GM23338 (cell line): Measurements from ENCODE around the gene UBE3B. TPM values are rescaled to one million over a fixed set of nuclear protein-coding genes. Genes with fewer than 3 reads are reported as not detected.

Source experiments
- ATAC-seq: fragments of 200-7000 bp; cut with Tn5 transposase; 3 replicates; pipeline ENCODE4 v1.9.1; 2020
- DNase-seq: peaks from one replicate; pipeline ENCODE4 v3.0.0-alpha.2; 2015; ENCODE audit warnings: low spot score
- H2AFZ ChIP-seq: fragments of 200-600 bp; sonication (generic); 2 replicates; pipeline ENCODE4 v1.8.0; 2016; ENCODE audit warnings: antibody characterized with exemption, mild to moderate bottlenecking, moderate library complexity
- H3F3A ChIP-seq: fragments of 200-600 bp; sonication (generic); replicated peaks from 2 replicates; pipeline ENCODE4 v1.8.0; 2017; ENCODE audit warnings: antibody characterized with exemption, mixed run types, low read depth
- H3K27ac ChIP-seq: fragments of 200-600 bp; sonication (generic); 2 replicates; pipeline ENCODE4 v1.6.1; 2016; ENCODE audit warnings: low read depth
- H3K27me3 ChIP-seq: fragments of 200-600 bp; sonication (generic); 2 replicates; pipeline ENCODE4 v1.8.0; 2016; ENCODE audit warnings: mild to moderate bottlenecking, mixed run types, moderate library complexity; ENCODE audit not compliant: insufficient read depth
- H3K36me3 ChIP-seq: fragments of 200-600 bp; sonication (generic); 2 replicates; pipeline ENCODE4 v1.8.0; 2016; ENCODE audit warnings: mild to moderate bottlenecking; ENCODE audit not compliant: insufficient read depth
- H3K4me1 ChIP-seq: fragments of 200-600 bp; sonication (generic); 2 replicates; pipeline ENCODE4 v1.8.0; 2016; ENCODE audit warnings: mild to moderate bottlenecking, moderate library complexity; ENCODE audit not compliant: insufficient read depth
- H3K4me2 ChIP-seq: fragments of 200-600 bp; sonication (generic); 2 replicates; pipeline ENCODE4 v1.7.1; 2017; ENCODE audit warnings: mixed run types
- H3K4me3 ChIP-seq: fragments of 200-600 bp; sonication (generic); 2 replicates; pipeline ENCODE4 v1.6.1; 2016; ENCODE audit warnings: mixed run types
- H3K79me2 ChIP-seq: fragments of 200-600 bp; sonication (generic); replicated peaks from 2 replicates; pipeline ENCODE4 v1.8.0; 2017; ENCODE audit warnings: mild to moderate bottlenecking; ENCODE audit not compliant: insufficient read depth
- H3K9me2 ChIP-seq: fragments of 200-600 bp; sonication (generic); 2 replicates; pipeline ENCODE4 v1.8.0; 2017; ENCODE audit not compliant: insufficient read depth
- H4K20me1 ChIP-seq: fragments of 200-600 bp; sonication (generic); replicated peaks from 2 replicates; pipeline ENCODE4 v1.8.0; 2017; ENCODE audit warnings: mild to moderate bottlenecking; ENCODE audit not compliant: insufficient read depth
- H3K27ac Mint-ChIP-seq: 2 replicates; pipeline ENCODE4 v1.8.0; 2020; ENCODE audit warnings: inconsistent platforms, mild to moderate bottlenecking, moderate library complexity, mixed read lengths
- H3K27me3 Mint-ChIP-seq: 3 replicates; pipeline ENCODE4 v1.8.0; 2022; ENCODE audit warnings: low read depth, mild to moderate bottlenecking, moderate library complexity, mixed read lengths, inconsistent platforms; ENCODE audit not compliant: insufficient read depth, poor library complexity
- H3K36me3 Mint-ChIP-seq: 3 replicates; pipeline ENCODE4 v1.8.0; 2021; ENCODE audit warnings: low read depth, mild to moderate bottlenecking, inconsistent platforms, moderate library complexity, mixed read lengths
- H3K4me1 Mint-ChIP-seq: 3 replicates; pipeline ENCODE4 v1.8.0; 2020; ENCODE audit warnings: mild to moderate bottlenecking, inconsistent platforms, mixed read lengths
- H3K4me3 Mint-ChIP-seq: 3 replicates; pipeline ENCODE4 v1.8.0; 2021; ENCODE audit warnings: moderate library complexity, mild to moderate bottlenecking, inconsistent platforms, mixed read lengths
- H3K9me3 Mint-ChIP-seq: 3 replicates; pipeline ENCODE4 v1.8.0; 2020; ENCODE audit warnings: moderate library complexity, mild to moderate bottlenecking, inconsistent platforms, mixed read lengths
- CREB1 ChIP-seq: fragments of 250-450 bp; sonication (Bioruptor Pico); IDR thresholded peaks from 2 replicates; pipeline ENCODE4 v1.5.0; 2020; ENCODE audit warnings: low read depth, mild to moderate bottlenecking, moderate library complexity
- CTCF ChIP-seq, 2 experiments: fragments of 200-600 bp in 1 of 2; sonication (generic) in 1 of 2; conservative IDR thresholded peaks; 2 replicates each; pipeline versions ENCODE4 v1.5.1 to v1.6.1; 2016 to 2017; ENCODE audit warnings: antibody characterized with exemption in 2 of 2, low read depth in 2 of 2, mild to moderate bottlenecking in 2 of 2, moderate library complexity in 1 of 2
- EZH2 ChIP-seq: fragments of 200-600 bp; sonication (generic); IDR thresholded peaks from one replicate; pipeline ENCODE4 v1.8.0; 2017; ENCODE audit warnings: antibody characterized with exemption, mild to moderate bottlenecking, low read depth; ENCODE audit not compliant: unreplicated experiment
- EZH2phosphoT487 ChIP-seq: fragments of 200-600 bp; sonication (generic); IDR thresholded peaks from one replicate; pipeline ENCODE4 v1.8.1; 2018; ENCODE audit warnings: antibody characterized with exemption; ENCODE audit not compliant: unreplicated experiment
- JUNB ChIP-seq: IDR thresholded peaks from one replicate; pipeline ENCODE4 v1.6.1; 2016; ENCODE audit warnings: antibody characterized with exemption; ENCODE audit not compliant: unreplicated experiment
- NANOG ChIP-seq: IDR thresholded peaks from 2 replicates; pipeline ENCODE4 v1.6.1; 2016; ENCODE audit warnings: antibody characterized with exemption, borderline replicate concordance
- POLR2AphosphoS5 ChIP-seq: IDR thresholded peaks from 2 replicates; pipeline ENCODE4 v1.6.1; 2016; ENCODE audit warnings: antibody characterized with exemption, low read depth
- STAT1 ChIP-seq: IDR thresholded peaks from one replicate; pipeline ENCODE4 v1.6.1; 2016; ENCODE audit warnings: antibody characterized with exemption; ENCODE audit not compliant: unreplicated experiment
- ZNF114 ChIP-seq: fragments of 250-450 bp; sonication (Bioruptor Pico); IDR thresholded peaks from 2 replicates; pipeline ENCODE4 v1.5.0; 2020; ENCODE audit warnings: mild to moderate bottlenecking, moderate library complexity
- ZNF331 ChIP-seq: fragments of 250-450 bp; sonication (Bioruptor Pico); IDR thresholded peaks from 2 replicates; pipeline ENCODE4 v1.5.0; 2020; ENCODE audit warnings: low read depth, mild to moderate bottlenecking, moderate library complexity
- polyA plus RNA-seq: library from polyadenylated mRNA; unstranded; fragments of >200 nt; fragmentation: Nextera tagmentation; extraction: Ambion mirVana; gene quantifications from 2 replicates; pipeline ENCODE4 v1.2.1, GENCODE V29; 2016
- total RNA-seq: library from RNA; depleted of rRNA; stranded (reverse); fragments of >200 nt; shearing (Covaris generic); gene quantifications from 2 replicates; pipeline ENCODE4 v1.2.3, GENCODE V29; 2014
- TF ChIP-seq, protein P1 (sequence below): IDR thresholded peaks from one replicate; pipeline ENCODE4 v1.6.1; 2018; ENCODE audit warnings: antibody characterized with exemption; ENCODE audit not compliant: unreplicated experiment
- TF ChIP-seq, protein P2 (sequence below): fragments of 250-450 bp; sonication (Bioruptor Pico); IDR thresholded peaks from 2 replicates; pipeline ENCODE4 v1.5.0; 2020; ENCODE audit warnings: mild to moderate bottlenecking, moderate library complexity

Gene UBE3B
- total and polyA plus RNA-seq, 2 experiments from 2014 or later = 20.8 TPM

DNA sequence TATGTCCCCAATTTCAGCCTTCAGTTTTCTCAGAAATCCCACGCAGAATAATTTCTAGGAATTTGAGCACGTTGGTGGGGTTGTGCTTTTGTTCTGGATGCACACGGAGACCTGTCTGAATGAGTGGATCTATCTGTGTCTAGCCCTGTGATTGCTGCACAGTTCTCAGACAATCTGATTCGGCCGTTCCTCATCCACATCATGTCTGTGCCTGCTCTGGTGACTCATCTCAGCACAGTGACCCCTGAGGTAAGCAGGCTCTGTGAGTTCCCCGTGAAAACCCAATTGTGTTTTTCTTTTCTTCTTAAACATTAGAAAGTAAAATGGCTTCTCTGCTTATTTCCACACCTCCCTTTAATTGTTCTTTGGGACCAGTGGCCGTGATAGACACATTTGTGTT is 20.2 kb downstream of the UBE3B start (continued):
- no peak for TF ChIP-seq EZH2
- no peak for TF ChIP-seq ZNF114
- no peak for TF ChIP-seq ZNF331 (CRISPR knock-in tag)
- TF ChIP-seq POLR2AphosphoS5 = no peak
- no peak for TF ChIP-seq STAT1
- TF ChIP-seq, protein P1, sequence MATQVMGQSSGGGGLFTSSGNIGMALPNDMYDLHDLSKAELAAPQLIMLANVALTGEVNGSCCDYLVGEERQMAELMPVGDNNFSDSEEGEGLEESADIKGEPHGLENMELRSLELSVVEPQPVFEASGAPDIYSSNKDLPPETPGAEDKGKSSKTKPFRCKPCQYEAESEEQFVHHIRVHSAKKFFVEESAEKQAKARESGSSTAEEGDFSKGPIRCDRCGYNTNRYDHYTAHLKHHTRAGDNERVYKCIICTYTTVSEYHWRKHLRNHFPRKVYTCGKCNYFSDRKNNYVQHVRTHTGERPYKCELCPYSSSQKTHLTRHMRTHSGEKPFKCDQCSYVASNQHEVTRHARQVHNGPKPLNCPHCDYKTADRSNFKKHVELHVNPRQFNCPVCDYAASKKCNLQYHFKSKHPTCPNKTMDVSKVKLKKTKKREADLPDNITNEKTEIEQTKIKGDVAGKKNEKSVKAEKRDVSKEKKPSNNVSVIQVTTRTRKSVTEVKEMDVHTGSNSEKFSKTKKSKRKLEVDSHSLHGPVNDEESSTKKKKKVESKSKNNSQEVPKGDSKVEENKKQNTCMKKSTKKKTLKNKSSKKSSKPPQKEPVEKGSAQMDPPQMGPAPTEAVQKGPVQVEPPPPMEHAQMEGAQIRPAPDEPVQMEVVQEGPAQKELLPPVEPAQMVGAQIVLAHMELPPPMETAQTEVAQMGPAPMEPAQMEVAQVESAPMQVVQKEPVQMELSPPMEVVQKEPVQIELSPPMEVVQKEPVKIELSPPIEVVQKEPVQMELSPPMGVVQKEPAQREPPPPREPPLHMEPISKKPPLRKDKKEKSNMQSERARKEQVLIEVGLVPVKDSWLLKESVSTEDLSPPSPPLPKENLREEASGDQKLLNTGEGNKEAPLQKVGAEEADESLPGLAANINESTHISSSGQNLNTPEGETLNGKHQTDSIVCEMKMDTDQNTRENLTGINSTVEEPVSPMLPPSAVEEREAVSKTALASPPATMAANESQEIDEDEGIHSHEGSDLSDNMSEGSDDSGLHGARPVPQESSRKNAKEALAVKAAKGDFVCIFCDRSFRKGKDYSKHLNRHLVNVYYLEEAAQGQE = no peak
- TF ChIP-seq NANOG = no peak

GRCh38 chr12:109500406-109501185 is 23.2 kb downstream of the UBE3B start:
- no peak overlapping the region for H3K4me3 ChIP-seq
- no peaks in the 10 kb centered on the region for H3K27me3 ChIP-seq
- Mint-ChIP-seq H3K9me3 (0 out of 3 replicates have a peak, but pooled peaks cover 6% of the 10 kb centered on the region), H3K4me1 (no peaks in the 10 kb centered on the region; the same call in 2 of the 3 replicates), H3K27me3 (peaks cover 2% of the 10 kb centered on the region), H3K27ac (peak overlapping the region; percentile 13; the same call in 1 of the 2 replicates), H3K4me3 (no peak overlapping the region), H3K36me3 (peaks cover 38% of the 10 kb centered on the region)
- no peak overlapping the region for H3K27ac ChIP-seq
- DNase-seq = peak; percentile 12
- H3K36me3 ChIP-seq = peaks cover 19% of the 10 kb centered on the region; the same call in 1 of the 2 replicates
- ATAC-seq = no peak
- no peaks in the 10 kb centered on the region for H3K79me2 ChIP-seq
- no peak overlapping the region for H2AFZ ChIP-seq
- no peaks in the 10 kb centered on the region for H3F3A ChIP-seq
- H3K9me2 ChIP-seq = no peaks in the 10 kb centered on the region
- no peaks in the 10 kb centered on the region for H3K4me1 ChIP-seq
- peaks cover 9% of the 10 kb centered on the region; the same call in 1 of the 2 replicates for H4K20me1 ChIP-seq
- H3K4me2 ChIP-seq = no peak overlapping the region
- TF ChIP-seq EZH2 = no peak
- TF ChIP-seq, protein P2, sequence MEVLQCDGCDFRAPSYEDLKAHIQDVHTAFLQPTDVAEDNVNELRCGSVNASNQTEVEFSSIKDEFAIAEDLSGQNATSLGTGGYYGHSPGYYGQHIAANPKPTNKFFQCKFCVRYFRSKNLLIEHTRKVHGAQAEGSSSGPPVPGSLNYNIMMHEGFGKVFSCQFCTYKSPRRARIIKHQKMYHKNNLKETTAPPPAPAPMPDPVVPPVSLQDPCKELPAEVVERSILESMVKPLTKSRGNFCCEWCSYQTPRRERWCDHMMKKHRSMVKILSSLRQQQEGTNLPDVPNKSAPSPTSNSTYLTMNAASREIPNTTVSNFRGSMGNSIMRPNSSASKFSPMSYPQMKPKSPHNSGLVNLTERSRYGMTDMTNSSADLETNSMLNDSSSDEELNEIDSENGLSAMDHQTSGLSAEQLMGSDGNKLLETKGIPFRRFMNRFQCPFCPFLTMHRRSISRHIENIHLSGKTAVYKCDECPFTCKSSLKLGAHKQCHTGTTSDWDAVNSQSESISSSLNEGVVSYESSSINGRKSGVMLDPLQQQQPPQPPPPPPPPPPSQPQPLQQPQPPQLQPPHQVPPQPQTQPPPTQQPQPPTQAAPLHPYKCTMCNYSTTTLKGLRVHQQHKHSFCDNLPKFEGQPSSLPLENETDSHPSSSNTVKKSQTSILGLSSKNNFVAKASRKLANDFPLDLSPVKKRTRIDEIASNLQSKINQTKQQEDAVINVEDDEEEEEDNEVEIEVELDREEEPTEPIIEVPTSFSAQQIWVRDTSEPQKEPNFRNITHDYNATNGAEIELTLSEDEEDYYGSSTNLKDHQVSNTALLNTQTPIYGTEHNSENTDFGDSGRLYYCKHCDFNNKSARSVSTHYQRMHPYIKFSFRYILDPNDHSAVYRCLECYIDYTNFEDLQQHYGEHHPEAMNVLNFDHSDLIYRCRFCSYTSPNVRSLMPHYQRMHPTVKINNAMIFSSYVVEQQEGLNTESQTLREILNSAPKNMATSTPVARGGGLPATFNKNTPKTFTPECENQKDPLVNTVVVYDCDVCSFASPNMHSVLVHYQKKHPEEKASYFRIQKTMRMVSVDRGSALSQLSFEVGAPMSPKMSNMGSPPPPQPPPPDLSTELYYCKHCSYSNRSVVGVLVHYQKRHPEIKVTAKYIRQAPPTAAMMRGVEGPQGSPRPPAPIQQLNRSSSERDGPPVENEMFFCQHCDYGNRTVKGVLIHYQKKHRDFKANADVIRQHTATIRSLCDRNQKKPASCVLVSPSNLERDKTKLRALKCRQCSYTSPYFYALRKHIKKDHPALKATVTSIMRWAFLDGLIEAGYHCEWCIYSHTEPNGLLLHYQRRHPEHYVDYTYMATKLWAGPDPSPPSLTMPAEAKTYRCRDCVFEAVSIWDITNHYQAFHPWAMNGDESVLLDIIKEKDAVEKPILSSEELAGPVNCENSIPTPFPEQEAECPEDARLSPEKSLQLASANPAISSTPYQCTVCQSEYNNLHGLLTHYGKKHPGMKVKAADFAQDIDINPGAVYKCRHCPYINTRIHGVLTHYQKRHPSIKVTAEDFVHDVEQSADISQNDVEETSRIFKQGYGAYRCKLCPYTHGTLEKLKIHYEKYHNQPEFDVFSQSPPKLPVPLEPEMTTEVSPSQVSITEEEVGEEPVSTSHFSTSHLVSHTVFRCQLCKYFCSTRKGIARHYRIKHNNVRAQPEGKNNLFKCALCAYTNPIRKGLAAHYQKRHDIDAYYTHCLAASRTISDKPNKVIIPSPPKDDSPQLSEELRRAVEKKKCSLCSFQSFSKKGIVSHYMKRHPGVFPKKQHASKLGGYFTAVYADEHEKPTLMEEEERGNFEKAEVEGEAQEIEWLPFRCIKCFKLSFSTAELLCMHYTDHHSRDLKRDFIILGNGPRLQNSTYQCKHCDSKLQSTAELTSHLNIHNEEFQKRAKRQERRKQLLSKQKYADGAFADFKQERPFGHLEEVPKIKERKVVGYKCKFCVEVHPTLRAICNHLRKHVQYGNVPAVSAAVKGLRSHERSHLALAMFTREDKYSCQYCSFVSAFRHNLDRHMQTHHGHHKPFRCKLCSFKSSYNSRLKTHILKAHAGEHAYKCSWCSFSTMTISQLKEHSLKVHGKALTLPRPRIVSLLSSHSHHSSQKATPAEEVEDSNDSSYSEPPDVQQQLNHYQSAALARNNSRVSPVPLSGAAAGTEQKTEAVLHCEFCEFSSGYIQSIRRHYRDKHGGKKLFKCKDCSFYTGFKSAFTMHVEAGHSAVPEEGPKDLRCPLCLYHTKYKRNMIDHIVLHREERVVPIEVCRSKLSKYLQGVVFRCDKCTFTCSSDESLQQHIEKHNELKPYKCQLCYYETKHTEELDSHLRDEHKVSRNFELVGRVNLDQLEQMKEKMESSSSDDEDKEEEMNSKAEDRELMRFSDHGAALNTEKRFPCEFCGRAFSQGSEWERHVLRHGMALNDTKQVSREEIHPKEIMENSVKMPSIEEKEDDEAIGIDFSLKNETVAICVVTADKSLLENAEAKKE (CRISPR knock-in tag) = no peak
- no peak for TF ChIP-seq JUNB
- TF ChIP-seq EZH2phosphoT487 = no peak
- no peak for TF ChIP-seq STAT1
- no peak for TF ChIP-seq CREB1 (CRISPR knock-in tag)
- no peak for TF ChIP-seq CTCF (conservative IDR thresholded peaks at IDR 0.05; ENCODE audit: low read depth in 2 of 2)
- no peak for TF ChIP-seq NANOG
